Measurements from ENCODE around the gene FDXR.

The FDXR gene

GRCh38 chr17:74874615-74875037 lies 1.8 kb upstream of the FDXR start:
- DNase-seq (ENCODE audit: low spot score): no peak
- peaks cover 6% of the 10 kb centered on the region for H3K4me1 ChIP-seq (ENCODE audit: insufficient read depth, poor library complexity, severe bottlenecking)
- no peak overlapping the region for H3K4me3 ChIP-seq (ENCODE audit: severe bottlenecking)

DNA sequence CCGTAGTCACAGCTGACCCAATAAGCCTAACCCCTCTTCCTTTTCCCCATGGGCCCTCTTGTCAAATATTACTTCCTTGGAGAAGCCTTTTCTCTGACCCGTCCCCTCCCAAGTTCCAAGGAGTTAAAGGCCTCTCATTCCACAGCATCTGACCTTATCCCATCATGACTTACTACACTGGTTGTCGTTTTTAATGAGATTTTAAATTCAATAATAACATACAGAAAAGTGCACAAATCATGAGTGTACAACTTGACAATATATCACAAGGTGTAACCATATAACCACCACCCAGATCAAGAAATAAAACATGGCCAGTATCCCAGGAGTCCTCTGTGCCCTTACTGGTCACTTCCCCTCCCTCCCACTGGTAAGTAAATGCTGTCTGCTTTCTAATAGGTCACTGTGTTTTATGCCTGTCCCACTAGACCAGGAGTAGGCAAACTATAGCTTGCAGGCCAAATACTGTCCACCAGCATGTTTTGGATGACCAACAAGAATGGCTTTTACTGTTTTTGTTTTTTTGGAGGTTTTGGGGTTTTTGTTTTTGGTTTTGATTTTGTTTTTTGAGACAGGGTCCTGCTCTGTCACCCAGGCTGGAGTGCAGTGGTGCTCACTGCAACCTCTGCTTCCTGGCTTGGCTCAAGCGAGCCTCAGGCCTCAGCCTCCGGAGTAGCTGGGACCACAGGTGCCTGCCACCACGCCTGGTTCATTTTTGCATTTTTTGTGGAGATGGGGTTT lies 1.2 kb upstream of the FDXR start:
- DNase-seq (ENCODE audit: low spot score) (no peak), ATAC-seq (ENCODE audit: low read depth) (no peak)
- Histone ChIP-seq H3K4me3 (ENCODE audit: severe bottlenecking) (peak overlapping the region; percentile 55), H3K9me3 (ENCODE audit: severe bottlenecking) (no peaks in the 10 kb centered on the region), H3K36me3 (ENCODE audit: low read depth) (0 out of 2 replicates have a peak, but pooled peaks cover 4% of the 10 kb centered on the region), H3K4me1 (ENCODE audit: insufficient read depth, poor library complexity, severe bottlenecking) (peaks cover 6% of the 10 kb centered on the region), H3K27me3 (ENCODE audit: insufficient read depth, poor library complexity, severe bottlenecking) (no peaks in the 10 kb centered on the region), H3K27ac (ENCODE audit: poor library complexity, severe bottlenecking) (peak overlapping the region; percentile 40)
- TF ChIP-seq CTCF (IDR thresholded peaks at IDR 0.05; ENCODE audit: poor library complexity, severe bottlenecking): no peak

More at GRCh38 chr17:74874615-74875037, 1.8 kb upstream of the FDXR start:
- no peak overlapping the region for H3K27ac ChIP-seq (ENCODE audit: poor library complexity, severe bottlenecking)
- H3K9me3 ChIP-seq (ENCODE audit: severe bottlenecking): no peaks in the 10 kb centered on the region
- H3K27me3 ChIP-seq (ENCODE audit: insufficient read depth, poor library complexity, severe bottlenecking): no peaks in the 10 kb centered on the region
- H3K36me3 ChIP-seq (ENCODE audit: low read depth): 0 out of 2 replicates have a peak, but pooled peaks cover 4% of the 10 kb centered on the region
- no peak for TF ChIP-seq CTCF (IDR thresholded peaks at IDR 0.05; ENCODE audit: poor library complexity, severe bottlenecking)
- no peak for ATAC-seq (ENCODE audit: low read depth)

DNA sequence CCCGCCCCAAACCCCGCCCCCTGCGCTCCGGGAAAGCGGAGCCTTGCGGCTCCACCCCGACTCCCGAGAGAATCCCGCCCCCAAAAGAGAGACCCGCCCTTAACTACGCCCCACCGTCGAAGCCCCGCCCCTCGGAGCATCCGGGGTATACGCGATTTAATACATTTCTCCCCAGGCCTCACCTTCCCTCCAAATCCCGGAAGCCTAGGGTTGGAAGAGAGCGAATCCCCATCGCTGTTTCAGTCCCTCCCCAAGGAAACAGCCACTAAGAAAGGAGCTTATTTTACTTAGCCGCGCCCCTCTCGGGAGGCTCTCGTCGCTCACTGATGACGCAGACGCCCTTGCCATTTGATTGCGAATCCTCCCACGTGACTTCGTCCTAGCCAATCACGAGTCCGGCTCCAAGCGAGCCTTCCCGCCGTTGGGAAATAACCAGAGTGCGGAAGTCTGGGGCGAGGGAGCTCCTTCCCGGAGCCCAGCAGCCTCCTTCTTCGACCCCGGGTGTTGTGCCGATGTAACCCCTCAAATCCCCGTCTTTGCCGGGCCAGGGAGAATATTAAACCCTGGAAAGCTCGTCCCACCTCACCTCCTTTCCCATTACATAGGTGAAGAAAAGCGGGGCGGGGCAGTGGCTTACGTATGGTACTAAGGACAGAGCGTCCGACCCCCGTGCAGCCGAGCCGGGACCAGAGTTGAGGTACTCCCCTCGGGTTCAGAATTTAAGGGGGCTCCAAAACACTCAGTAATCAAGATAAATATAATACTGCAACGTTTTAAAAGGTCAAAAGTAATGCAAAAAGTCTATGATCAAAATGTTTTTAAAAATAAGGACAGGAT lies 461 bp upstream of the FDXR start:
- peak overlapping the region; percentile 55 for H3K4me3 ChIP-seq (ENCODE audit: severe bottlenecking)
- H3K27ac ChIP-seq (ENCODE audit: poor library complexity, severe bottlenecking): peak overlapping the region; percentile 40
- no peaks in the 10 kb centered on the region for H3K9me3 ChIP-seq (ENCODE audit: severe bottlenecking)
- ATAC-seq (ENCODE audit: low read depth): peak; percentile 92
- no peak for TF ChIP-seq CTCF (IDR thresholded peaks at IDR 0.05; ENCODE audit: poor library complexity, severe bottlenecking)
- peaks cover 2% of the 10 kb centered on the region for H3K4me1 ChIP-seq (ENCODE audit: insufficient read depth, poor library complexity, severe bottlenecking)
- H3K36me3 ChIP-seq (ENCODE audit: low read depth): 0 out of 2 replicates have a peak, but pooled peaks cover 4% of the 10 kb centered on the region
- DNase-seq (ENCODE audit: low spot score): peak; percentile 99
- H3K27me3 ChIP-seq (ENCODE audit: insufficient read depth, poor library complexity, severe bottlenecking): no peaks in the 10 kb centered on the region

DNA sequence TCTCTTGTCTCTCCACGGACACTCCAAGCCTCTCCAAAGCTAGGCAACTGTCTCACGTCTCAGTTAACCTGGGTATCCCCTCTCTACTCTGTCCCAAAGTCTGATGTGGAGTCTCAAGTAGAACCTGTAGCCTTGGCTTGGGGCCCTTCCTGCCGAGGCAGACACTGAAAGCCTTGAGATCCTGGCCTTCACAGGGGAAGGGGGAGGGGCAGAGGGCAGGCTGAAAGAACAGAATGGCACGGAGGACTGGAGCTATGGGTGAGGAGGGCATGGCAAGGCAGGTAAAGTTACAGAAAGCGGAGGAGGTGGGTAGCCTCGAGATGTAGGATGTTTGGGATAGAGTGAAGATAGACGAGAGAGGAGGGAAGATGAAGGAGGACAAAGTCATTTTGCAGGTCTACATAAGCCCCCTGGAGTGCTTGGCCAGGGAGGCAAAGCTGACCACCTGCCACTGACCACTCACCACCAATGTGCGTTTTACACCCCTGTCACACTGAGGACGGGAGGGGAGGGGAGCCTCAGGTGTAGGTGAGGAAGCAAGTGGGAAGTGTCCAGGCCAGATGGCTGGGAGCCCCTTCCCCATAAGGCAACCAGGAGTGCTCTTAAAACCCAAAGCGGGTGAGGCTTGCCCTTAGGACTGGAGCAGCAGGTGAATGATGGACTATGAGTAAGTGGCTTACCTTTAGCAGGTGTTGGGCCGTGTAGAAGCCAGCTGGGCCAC lies 1.3 kb downstream of the FDXR start:
- Histone ChIP-seq H3K4me1 (ENCODE audit: insufficient read depth, poor library complexity, severe bottlenecking) (no peaks in the 10 kb centered on the region), H3K27me3 (ENCODE audit: insufficient read depth, poor library complexity, severe bottlenecking) (no peaks in the 10 kb centered on the region), H3K9me3 (ENCODE audit: severe bottlenecking) (no peaks in the 10 kb centered on the region), H3K27ac (ENCODE audit: poor library complexity, severe bottlenecking) (no peak overlapping the region), H3K4me3 (ENCODE audit: severe bottlenecking) (no peak overlapping the region), H3K36me3 (ENCODE audit: low read depth) (0 out of 2 replicates have a peak, but pooled peaks cover 4% of the 10 kb centered on the region)
- TF ChIP-seq CTCF (IDR thresholded peaks at IDR 0.05; ENCODE audit: poor library complexity, severe bottlenecking): no peak
- DNase-seq (ENCODE audit: low spot score) (no peak), ATAC-seq (ENCODE audit: low read depth) (no peak)
